HepG2 (cell line): ENCODE measurements around the gene DOCK2. TPM values are rescaled to one million over a fixed set of nuclear protein-coding genes. Genes with fewer than 3 reads are reported as not detected.

Source experiments
- BHLHE40 ChIP-seq: IDR thresholded peaks from 2 replicates; pipeline ENCODE4 v1.6.1; 2011; ENCODE audit warnings: low read length, improper control_type of control experiment
- DPF2 ChIP-seq: sonication (generic); formaldehyde crosslinking; IDR thresholded peaks from 2 replicates; pipeline ENCODE4 v1.4.0; 2020; ENCODE audit warnings: mild to moderate bottlenecking, low read depth, missing genetic modification reagents, borderline replicate concordance
- EED ChIP-seq: sonication (generic); formaldehyde crosslinking; IDR thresholded peaks from 2 replicates; pipeline ENCODE4 v1.5.0; 2020; ENCODE audit warnings: mild to moderate bottlenecking, missing genetic modification reagents
- EHMT2 ChIP-seq: fragments of 200-600 bp; sonication (generic); IDR thresholded peaks from 2 replicates; pipeline ENCODE4 v1.7.0; 2017; ENCODE audit warnings: antibody characterized with exemption, low read depth, low read length, borderline replicate concordance
- KDM5B ChIP-seq: sonication (generic); formaldehyde crosslinking; IDR thresholded peaks from 2 replicates; pipeline ENCODE4 v1.4.0; 2020; ENCODE audit warnings: missing genetic modification reagents, mild to moderate bottlenecking, borderline replicate concordance
- MAFK ChIP-seq, 2 experiments: IDR thresholded peaks in 1 of 2; conservative IDR thresholded peaks in 1 of 2; 2 replicates each; pipeline ENCODE4 v1.6.1; 2011; ENCODE audit warnings: improper control_type of control experiment in 2 of 2, low read length in 2 of 2
- NFE2 ChIP-seq: sonication (generic); formaldehyde crosslinking; IDR thresholded peaks from 2 replicates; pipeline ENCODE4 v1.4.0; 2020; ENCODE audit warnings: missing genetic modification reagents
- ZEB1 ChIP-seq: IDR thresholded peaks from 2 replicates; pipeline ENCODE4 v1.6.1; 2012; ENCODE audit warnings: mild to moderate bottlenecking, low read depth, inconsistent platforms; ENCODE audit not compliant: insufficient replicate concordance
- ZNF180 ChIP-seq: sonication (generic); formaldehyde crosslinking; IDR thresholded peaks from 2 replicates; pipeline ENCODE4 v1.4.0; 2020; ENCODE audit warnings: low read depth, missing genetic modification reagents, borderline replicate concordance
- ZNF460 ChIP-seq: sonication (generic); formaldehyde crosslinking; IDR thresholded peaks from 2 replicates; pipeline ENCODE4 v1.5.1; 2020; ENCODE audit warnings: missing genetic modification reagents, mild to moderate bottlenecking, borderline replicate concordance
- polyA plus RNA-seq, 8 experiments: library from polyadenylated mRNA; depleted of rRNA in 3 of 8; stranded (reverse) in 7 of 8; unstranded in 1 of 8; fragments of >200 nt; fragmentation: Illumina TruSeq in 4 of 8; extraction: Trizol in 4 of 8; gene quantifications; 2 replicates each; pipeline versions ENCODE4 v1.2.1 to v1.2.3, GENCODE V29; 2011 to 2016; ENCODE audit warnings: low read depth in 4 of 8, missing spikeins in 1 of 8, mixed read lengths in 1 of 8; ENCODE audit not compliant: insufficient read depth in 1 of 8
- total RNA-seq, 5 experiments: library from RNA; depleted of rRNA; stranded (reverse); fragments of >200 nt; fragmentation: Illumina TruSeq; extraction: Trizol; gene quantifications; 2 replicates each; pipeline ENCODE4 v1.2.3, GENCODE V29; 2016; ENCODE audit warnings: low read depth in 1 of 5
- TF ChIP-seq, protein P1 (sequence below): sonication (generic); formaldehyde crosslinking; IDR thresholded peaks from 2 replicates; pipeline ENCODE4 v1.4.0; 2020; ENCODE audit warnings: mild to moderate bottlenecking, missing genetic modification reagents
- TF ChIP-seq, protein P2 (sequence below): IDR thresholded peaks from 2 replicates; pipeline ENCODE4 v1.6.1; 2016; ENCODE audit warnings: low read depth, borderline replicate concordance

Gene DOCK2
- total and polyA plus RNA-seq, 2 of the 13 experiments (the other 11 are each of a cell fraction or from before 2014, with no cell fraction given): not detected

DNA sequence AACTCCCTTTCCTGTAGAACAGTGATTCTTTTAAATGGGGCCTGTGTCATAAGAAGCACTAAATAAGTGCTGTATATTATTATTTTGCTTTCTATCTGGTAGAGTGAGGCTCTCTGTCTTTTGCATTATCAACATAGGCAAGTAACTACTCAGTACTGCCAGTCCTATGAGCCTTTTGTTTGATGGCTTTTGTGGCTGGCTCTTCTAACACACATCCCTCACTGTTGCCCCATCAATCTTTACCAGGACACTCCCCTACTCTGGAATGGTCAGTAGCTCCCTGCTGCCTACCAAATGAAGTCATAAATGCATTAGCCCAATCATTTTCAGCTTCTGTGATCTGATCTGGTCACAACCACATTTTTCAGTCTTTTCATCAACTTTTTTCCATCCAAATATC, 205.6 kb downstream of the DOCK2 start (continued):
- TF ChIP-seq EHMT2: no peak
- no peak for TF ChIP-seq DPF2
- no peak for TF ChIP-seq NFE2 (CRISPR knock-in tag)
- no peak for TF ChIP-seq MAFK (conservative IDR thresholded peaks at IDR 0.05 in 1 of 2, IDR thresholded peaks at IDR 0.05 in 1 of 2; ENCODE audit: low read length in 2 of 2)
- TF ChIP-seq ZNF180 (CRISPR knock-in tag): no peak
- TF ChIP-seq ZEB1: no peak
- TF ChIP-seq KDM5B (CRISPR knock-in tag): no peak
- no peak for TF ChIP-seq BHLHE40
- TF ChIP-seq, protein P1, sequence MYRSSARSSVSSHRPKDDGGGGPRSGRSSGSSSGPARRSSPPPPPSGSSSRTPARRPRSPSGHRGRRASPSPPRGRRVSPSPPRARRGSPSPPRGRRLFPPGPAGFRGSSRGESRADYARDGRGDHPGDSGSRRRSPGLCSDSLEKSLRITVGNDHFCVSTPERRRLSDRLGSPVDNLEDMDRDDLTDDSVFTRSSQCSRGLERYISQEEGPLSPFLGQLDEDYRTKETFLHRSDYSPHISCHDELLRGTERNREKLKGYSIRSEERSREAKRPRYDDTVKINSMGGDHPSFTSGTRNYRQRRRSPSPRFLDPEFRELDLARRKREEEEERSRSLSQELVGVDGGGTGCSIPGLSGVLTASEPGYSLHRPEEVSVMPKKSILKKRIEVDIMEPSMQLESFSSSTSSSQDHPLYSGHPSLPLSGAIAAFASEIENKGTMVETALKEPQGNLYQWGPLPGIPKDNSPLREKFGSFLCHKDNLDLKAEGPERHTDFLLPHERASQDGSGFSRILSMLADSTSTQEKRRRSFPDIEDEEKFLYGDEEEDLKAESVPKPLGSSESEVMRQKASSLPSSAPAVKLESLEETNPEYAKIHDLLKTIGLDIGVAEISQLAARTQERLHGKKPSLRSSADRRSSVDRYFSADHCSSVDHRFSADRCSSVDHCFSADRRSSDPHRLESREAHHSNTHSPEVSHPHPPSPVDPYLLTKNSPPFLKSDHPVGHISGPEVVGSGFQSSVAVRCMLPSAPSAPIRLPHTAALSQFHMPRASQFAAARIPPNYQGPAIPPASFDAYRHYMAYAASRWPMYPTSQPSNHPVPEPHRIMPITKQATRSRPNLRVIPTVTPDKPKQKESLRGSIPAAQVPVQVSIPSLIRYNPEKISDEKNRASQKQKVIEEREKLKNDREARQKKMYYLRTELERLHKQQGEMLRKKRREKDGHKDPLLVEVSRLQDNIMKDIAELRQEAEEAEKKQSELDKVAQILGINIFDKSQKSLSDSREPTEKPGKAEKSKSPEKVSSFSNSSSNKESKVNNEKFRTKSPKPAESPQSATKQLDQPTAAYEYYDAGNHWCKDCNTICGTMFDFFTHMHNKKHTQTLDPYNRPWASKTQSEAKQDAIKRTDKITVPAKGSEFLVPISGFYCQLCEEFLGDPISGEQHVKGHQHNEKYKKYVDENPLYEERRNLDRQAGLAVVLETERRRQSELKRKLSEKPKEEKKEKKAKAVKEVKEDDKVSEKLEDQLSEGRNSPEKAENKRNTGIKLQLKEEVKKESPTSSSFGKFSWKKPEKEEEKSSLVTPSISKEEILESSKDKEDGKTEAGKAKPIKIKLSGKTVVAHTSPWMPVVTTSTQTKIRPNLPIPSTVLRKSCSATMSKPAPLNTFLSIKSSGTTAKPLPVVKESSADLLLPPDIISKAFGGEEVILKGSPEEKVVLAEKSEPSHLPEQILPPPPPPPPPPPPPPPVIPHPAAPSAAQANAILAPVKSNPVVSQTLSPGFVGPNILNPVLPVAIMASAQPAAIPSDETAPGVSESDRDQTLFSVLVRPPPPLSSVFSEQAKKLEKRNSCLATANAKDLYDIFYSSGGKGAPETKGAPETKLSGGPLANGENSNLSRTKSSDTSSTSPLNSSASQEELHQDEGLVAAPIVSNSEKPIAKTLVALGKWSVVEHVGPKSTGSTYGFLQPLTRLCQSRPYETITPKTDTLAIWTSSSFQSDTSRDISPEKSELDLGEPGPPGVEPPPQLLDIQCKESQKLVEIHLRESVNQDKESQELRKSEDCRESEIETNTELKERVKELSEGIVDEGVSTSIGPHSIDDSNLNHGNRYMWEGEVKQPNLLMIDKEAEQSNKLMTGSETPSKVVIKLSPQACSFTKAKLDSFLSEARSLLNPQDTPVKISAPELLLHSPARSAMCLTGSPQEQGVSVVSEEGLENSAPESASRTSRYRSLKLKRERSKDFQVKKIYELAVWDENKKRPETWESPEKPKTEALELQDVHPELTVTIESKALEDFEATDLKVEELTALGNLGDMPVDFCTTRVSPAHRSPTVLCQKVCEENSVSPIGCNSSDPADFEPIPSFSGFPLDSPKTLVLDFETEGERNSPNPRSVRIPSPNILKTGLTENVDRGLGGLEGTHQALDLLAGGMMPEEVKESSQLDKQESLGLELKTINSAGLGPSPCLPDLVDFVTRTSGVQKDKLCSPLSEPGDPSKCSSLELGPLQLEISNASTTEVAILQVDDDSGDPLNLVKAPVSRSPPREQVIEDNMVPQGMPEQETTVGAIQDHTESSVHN (CRISPR knock-in tag): no peak
- TF ChIP-seq EED (CRISPR knock-in tag): no peak
- TF ChIP-seq ZNF460: no peak
- TF ChIP-seq, protein P2, sequence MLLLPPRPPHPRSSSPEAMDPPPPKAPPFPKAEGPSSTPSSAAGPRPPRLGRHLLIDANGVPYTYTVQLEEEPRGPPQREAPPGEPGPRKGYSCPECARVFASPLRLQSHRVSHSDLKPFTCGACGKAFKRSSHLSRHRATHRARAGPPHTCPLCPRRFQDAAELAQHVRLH (CRISPR knock-in tag): no peak
